Activated CD8-positive, alpha-beta memory T cell treated with anti-CD3 and anti-CD28 coated beads, Interleukin-2, amount 50 U/mL, for 4 hours (primary cell): ENCODE results near the gene STX3.
"Not testable (repeated sequence)": the region's sequence is repeated elsewhere in the genome, so short reads cannot be mapped to it uniquely, and the experiment has no call there.

Experiments
- DNase-seq: peaks from one replicate; pipeline ENCODE4 v3.0.0-alpha.2; 2020

Gene STX3

DNA sequence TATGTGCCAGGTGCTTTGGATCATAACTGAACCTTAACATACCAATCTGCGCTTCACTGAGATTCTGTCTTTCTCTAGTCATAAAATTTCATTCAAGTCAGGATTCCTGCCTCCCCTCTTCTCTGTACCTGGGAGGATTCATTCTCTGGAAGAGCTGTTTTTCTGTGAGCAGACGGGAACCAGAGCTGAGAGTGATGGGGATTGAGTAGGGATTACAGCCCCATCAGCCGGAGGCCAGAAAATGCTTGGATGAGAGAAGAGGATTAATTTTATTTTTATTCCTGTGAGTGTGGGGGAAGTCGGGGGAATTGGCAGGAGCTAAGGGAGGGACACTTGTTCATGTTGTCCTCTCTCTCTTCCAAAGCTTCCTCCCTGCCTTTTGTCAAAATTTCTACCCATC is 4.7 kb downstream of the STX3 start:
- no peak for DNase-seq

DNA sequence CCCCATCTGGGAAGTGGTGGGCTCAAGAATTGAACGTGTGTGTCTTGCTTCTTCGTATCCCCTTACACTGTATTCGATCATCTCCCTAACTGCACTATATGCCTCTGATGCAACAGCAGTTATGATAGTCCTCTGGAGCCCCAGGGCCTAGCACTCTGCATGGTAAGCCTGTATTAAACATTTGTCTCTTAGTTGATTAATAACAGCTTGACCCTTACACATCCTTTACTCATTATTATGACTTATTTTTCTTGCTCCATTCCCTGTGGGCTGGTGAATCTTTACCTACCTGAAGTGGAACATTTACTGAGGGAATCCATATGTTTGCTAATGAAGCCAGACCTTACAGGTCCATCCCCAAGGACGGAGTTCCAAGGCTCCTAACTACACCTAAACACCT is 5.6 kb downstream of the STX3 start:
- DNase-seq: no peak

DNA sequence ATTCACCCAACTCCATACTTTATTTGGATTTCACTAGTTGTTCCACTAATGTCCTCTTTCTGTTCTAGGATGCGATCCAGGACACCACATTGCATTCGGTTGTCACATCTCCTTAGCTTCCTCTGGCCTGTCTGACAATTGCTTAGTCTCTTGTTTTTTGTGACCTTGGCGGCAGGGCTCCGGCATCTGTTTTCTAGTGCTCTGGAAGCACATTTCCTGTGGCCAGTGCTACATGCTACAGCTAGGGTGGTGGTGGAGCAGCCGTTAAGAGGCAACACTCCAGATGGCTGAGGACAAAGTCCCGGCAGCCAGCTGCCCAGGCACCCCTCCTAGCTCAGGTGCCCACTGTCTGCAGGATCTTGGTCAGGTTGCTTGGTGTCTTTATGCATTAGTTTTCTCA is 6.8 kb downstream of the STX3 start:
- DNase-seq: no peak

DNA sequence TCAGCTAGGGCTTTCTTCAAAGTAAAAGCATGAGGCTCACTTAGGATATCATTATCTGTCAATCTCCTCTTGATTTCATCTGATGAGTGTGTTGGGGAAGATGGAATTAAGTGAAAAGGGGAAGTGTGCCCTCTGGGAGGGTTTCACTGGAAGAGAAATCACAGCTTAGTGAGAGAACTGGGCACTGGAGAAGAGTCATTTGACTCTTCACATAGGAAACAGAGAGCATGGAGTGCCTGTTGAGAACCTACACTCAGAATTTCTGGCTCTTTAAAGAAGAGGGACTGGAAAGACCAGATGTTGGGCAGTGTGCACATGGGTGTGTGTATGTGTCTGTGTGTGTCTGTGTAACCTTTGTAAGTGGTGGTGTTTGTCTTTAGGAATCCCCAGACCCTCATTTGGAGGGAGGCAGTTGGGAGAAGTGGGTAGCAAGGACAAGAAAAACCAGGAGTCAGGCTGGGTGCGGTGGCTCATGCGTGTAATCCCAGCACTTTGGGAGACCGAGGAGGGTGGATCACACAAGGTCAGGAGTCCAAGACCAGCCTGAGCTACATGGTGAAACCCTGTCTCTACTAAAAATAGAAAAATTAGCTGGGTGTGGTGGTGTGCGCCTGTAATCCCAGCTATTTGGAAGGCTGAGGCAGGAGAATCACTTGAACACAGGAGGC is 10.0 kb downstream of the STX3 start:
- no peak for DNase-seq

DNA sequence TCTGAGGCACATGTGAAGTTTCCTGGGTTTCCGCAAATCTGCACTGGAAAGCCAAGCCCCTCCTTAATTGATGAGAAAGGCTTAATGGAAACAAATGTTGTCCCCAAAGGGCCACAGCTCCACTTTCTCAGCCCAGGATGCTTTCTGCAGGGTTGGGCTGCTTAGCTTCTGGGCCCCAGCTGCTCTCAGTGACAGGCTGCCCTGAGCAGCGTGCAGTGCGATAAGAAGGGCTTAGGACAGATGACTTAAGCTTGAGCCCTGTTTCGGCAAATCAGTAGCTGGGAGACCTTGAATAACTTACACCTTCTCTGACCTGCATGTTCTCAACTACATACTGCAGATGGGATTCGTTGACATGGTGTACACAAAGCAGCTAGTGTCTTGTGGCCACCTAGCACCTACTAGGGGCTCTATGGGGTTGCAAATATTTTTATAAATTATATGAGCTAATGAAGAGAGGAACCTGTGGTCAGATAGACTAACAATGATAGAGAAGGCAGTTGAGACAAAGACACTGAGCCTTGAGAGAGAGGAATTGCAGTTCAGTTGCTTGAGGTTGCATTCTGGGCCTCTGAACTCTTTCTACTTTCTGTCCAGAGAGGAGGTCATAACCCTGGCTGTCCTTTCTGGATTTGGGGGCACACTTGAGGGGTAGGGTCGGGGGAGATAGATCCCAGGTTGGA is 11.5 kb downstream of the STX3 start:
- DNase-seq: no peak

DNA sequence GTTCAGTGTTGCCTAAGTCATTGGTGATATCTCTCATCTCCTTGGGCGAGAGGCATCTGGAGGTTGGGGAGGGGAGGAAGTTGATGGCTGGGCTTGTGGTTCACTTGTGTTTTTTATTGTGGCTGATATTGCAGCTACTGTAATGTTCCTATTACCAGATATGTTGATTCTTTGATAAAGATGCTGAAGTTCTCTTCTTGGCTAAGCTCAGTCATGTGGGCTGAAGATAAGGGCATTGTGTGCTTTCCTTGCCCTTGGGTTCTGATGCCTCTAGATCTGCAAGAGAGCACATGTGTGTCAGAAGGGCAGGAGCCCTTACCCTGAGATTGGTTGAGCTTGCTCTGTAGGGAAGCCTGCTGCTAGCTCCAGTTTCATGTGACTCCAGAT is 12.0 kb downstream of the STX3 start:
- no peak for DNase-seq

DNA sequence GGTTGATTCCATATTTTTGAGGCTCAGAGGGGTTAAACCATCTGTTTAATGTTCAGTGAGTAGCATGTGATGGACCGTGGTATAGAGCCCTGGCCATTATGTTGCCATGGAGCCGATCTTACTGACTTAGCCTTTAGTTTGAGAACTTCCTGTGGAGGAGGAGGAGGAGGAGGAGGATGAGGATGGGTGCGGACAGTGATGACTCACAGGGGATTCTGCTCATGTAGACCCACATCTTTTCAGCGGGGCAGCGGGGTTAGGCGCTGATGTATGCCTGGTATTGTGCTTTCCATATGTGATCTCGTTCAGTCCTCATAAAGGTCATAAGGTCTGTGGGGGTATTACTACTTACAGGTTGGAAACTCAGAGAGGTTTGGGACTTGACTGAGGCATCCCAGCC is 13.9 kb downstream of the STX3 start:
- no peak for DNase-seq

DNA sequence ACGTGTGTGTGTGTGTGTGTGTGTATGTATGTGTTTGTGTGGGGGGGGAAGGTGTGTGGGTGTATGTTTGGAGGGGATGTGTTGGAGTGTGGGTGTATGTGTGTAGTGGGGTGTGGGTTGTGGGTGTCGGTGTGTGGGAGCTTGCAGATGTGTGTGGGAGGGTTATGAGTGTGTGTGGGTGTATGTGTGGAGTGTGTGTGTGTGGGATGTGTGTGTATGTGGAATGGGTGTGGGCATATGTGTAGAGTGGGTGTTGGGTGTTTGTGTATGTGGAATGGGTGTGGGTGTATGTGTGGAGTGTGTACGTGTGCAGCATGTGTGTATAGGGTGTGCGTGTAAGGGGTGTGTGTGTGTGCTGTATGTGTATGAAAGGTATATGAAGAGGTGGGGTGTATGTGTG is 14.7 kb downstream of the STX3 start:
- DNase-seq: no peak

DNA sequence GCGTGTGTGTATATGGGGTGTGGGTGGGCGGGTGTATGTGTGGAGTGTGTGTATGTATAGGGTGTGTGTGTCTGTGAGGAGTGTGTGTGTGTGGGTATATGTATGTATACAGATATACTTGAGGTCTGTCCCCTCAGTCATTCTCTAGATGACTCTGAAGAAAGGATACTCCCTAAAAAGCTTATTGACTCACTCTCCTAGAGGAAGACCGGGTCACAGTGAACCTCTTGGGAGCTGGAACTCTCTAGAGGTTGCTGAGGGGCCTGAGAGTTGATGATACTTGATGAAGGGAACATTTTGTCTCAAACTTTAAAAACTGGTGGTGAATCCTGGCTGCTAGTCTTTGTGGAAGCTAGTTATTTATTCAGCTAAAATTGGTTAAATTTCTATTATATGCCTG is 15.1 kb downstream of the STX3 start:
- no peak for DNase-seq

DNA sequence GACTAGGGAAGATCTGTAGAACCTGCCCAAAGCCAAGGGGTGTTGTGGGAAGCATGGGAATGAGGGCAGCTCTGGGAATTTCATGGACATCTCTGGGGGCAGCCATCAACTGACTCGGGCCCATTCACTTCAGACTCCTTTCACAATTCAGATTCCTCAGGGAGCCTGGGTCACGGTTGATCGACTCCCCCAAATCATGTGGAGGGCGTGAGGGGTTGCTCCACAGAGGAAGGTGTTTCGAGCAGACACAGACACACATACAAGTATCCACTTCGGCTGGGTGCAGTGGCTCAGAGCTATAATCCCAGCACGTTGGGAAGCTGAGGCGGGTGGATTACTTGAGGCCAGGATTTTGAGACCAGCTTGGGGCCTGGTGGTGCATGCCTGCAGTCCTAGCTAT is 15.7 kb downstream of the STX3 start:
- no peak for DNase-seq

DNA sequence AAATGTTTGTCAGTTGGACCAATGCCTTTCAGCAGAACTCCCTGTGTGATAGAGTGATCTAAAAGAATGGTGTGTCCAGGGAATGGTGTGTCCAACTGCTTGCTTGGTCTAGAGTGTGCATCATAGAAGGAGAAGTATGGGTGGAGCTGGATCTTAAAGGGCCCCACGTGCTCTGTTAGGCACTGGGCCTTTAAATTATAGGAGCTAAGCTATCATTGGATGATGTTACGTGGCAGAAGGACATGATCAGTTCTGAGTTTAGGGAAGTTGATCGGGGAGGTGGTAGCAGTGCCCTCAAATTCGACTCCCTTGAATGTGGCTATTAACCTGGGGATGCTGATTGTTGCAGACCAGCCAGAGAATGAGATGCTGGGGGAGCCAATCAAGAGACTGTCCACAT is 16.4 kb downstream of the STX3 start:
- no peak for DNase-seq

DNA sequence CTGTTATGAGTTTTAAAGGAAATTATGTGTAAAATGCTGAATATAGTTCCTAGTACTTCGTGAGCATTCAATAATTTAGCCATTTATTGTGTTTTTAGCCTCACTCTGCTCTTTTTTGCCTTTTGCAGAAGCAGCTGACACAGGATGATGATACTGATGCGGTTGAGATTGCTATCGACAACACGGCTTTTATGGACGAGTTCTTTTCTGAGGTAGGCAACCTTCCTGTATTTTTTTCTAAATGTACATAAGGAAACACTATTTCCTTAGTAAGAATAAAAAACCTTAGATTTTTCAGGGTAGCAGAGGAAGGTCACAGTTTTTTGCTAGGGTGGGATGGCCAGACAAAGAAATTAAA is 17.9 kb downstream of the STX3 start:
- DNase-seq: no peak

DNA sequence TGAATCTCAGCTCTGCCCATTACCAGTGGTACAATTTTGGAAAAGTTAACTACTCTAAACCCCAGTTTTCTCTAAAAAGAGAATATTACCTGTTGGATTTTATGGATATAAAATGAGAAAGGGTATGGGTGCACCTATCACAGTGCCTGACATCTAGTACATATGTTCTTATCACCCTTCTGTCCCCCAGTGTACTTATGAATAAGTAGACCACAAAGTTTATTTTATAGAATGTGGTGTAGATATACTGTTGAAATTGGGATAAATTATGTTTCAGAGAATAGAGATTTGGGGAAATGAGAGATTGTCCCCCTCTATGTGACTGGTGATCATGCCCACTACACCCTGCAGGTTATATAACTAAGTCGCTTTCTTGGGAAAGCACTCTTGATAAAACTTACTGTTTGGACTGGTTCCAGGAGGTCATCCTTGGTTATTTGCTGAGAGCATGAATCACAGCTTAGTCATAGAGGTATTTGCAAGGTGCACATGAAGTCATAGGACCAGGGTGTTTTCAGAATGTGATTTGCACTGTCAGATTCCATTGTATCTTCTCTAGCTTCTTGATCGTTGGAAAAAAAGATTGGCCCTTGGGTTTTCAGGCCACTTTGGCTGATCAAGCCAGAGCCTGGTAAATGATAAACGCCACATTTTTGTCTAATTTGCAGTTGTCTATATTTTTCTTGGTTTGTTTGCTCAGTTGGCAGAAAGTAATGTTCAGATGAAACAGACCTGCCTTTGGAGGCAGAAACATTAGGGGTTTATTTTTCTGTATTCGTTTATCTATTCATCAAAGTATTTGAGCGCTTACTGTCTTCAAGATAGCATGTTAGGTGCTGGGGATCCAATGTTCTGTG is 21.3 kb downstream of the STX3 start:
- no peak for DNase-seq

DNA sequence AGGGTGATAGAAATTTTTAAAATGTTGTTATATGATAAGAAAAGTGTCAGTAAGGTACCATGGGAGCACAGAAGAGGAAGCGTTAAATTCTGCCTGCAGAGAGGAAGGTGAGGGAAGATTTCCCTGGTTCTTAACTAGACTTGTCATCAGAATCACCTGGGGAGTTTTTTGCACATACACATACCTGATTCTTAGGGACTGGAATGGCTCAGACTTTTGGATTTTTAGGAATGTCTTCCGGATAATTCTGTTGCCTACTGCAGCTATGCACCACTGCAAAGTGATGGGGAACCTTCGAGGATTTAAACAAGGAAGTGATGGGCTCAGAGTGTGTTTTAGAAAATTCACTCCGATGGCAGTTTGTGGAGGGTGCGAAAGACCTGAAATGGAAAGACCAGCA is 21.9 kb downstream of the STX3 start:
- DNase-seq: no peak

DNA sequence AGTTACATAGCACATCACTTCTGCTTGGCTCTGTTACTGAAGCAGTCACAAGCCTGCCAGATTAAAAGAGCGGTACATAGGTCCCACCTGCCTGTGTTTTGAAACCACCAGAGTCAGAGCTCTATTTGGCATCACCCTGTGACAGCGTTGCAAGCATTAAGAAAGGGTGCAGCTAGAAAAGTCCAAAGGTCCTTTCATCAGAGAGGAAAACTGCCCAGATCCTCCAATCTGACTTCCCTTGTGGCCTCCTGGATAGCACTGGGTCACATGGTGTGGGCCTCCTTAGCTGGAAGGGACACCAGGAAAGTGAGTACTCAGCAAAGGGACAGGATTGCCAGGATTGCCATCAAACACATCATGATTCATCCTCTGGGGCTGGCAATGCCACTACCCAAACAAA is 22.9 kb downstream of the STX3 start:
- DNase-seq: no peak

DNA sequence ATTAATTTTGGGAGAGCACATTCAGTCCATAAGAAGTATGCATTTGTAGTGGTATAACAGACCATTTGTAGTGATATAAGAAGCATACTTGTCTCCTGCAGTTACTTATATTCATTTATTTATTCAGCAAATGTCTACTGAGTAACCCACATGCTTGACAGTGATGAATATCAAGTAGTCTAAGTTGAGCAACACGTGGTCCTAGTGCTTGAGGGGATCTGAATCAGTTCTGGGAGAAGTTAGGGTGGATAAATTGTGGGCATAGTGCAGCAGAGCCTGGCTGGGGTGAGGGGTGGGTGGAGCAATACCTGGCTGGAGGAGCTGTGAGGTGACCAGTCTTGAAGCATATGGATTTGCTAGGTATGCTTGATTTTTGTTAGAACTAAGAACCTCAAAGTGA is 24.3 kb downstream of the STX3 start:
- no peak for DNase-seq

DNA sequence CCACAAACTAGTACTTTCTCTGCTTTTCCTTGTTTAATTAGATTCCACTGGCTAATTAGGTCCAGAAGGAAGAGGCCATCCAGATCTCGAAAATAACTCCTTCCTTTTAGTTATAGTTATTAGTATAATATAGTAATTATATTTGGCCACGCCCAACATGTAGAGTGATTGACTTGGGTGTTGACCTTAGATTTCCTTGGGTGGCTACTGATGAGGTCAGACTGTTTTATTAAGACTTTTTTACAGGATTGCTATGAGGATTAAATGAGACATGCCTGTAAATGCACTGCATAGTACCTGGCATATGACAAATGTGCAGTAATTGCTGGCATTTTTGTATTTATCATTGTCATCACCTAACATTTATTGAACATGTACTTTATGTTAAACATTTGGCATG is 26.9 kb downstream of the STX3 start:
- DNase-seq: no peak

DNA sequence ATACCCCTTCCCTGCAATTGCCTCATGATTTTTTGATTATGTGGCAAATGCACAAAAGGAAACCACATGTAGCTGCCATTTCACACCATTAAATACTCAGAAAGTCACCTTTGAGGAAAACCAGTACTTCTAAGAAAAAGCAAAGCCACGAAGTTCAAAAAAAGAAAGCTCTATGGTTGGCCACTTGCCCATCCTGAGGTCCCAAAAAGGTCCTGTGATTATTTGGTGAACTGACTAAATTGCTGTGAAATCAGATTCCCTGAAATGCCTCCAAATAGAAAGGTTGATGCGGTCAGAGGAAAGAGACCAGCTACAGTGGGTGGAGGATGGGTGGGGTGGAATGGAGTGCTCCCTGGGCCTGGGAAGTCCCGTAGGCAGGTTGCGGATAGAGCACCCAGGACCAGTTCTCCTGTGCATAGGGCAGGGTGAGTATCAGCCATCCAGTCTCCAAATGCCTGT is 28.5 kb downstream of the STX3 start:
- DNase-seq: no peak

DNA sequence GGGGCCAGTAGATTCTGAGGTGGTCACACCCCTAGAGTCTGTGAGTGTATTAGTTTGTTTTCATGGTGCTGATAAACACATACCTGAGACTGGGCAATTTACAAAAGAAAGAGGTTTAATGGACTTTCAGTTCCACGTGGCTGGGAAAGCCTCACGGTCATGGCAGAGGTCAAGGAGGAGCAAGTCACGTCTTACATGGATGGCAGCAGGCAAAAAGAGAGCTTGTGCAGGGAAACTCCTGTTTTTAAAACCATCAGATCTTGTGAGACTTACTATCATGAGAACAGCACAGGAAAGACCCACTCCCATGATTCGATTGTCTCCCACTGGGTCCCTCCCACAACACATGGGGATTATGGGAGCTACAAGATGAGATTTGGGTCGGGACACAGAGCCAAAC is 29.3 kb downstream of the STX3 start:
- not testable (repeated sequence) for DNase-seq

DNA sequence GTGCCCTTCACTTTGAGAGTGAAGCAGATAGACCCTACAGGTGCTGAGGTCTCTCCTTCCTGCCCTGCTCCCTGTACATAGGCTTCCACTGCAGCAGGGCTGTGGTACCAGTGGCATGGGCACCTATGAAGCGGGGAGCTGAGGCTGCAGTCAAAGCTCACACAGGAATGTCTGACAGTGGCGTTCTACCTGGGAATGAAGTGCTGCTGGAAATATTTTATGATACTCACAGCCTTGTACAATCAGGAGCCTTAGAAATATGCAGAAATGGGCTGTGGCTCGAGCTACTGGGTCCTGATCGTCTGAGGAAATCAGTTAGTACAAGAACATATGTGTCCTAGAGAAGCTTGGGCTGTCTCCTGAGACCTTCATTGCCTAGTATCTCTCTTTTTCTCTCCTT is 30.6 kb downstream of the STX3 start:
- no peak for DNase-seq

DNA sequence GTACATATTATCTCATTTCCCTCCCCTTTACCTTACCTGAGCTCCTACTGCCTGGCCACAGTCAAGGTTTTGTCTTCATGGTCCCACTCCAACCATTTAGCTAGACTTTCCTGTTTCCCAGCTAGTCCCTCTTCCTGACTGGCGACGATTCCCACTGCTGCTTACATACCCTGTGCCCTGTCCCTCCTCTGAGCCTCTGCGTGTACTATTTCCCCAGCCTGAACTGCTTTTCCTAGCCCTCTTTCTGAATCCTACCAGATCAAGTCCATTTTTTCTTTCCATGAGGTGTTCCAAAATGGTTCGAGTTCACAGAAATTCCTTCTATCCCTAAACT is 32.0 kb downstream of the STX3 start:
- DNase-seq: no peak

DNA sequence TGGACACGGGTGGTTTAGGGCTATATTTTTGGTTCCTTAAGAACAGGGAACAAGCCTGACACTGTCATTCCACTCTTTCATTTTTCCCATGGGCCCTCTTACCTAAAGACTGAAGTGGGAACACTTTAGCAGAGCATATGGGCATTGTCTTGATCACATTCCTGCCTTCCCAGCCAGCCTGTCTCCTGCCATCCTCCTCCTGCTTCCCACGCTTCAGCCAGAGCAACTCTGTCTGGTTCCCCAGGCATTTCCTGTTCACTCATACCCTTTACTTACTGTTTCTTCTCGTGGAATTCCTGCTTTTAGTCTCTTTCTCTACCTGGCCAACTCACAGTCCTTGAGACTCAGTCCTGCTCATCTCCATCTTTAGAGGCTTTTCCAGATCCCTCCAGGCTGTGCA is 32.6 kb downstream of the STX3 start:
- no peak for DNase-seq

DNA sequence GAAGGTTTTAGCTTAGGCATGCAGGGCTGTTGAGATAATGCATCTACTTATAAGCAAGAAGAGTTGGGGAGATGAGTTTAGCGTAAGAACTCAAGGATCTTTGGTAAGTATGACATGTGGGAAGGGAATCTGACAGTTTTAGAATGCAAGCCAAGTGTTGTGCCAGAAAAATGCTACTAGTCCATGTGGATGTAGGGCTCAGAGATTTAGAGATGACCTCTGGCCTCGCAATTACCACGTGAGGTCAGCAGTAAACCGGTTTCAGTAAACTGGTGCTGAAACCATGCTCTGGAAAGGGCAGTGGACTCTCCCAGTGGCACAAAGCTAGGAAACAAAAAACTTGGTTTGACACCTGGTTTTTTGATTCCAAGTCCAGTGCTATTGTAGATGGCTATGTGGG is 36.5 kb downstream of the STX3 start:
- DNase-seq: no peak

DNA sequence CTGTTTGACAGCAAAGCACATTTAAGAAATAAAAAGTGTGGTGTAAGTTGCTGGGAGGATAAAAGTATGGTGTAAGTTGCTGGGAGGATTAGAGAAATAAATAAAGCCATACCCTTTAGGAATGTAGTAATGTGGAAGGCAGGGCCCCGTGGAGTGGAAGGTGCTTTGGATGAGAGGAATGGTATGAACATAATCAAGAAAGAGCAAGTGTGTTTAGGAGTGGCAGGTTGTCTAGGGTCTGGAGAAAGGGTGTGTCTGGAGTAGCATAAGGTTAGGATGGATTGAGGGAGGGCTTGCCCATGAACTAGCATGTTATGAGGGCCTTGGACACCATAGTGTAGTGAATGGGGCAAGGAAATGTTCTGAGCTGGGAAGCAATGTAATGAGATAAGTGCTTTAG is 37.3 kb downstream of the STX3 start:
- no peak for DNase-seq
